A549 (cell line): ENCODE results near the gene CD83. TPM values are rescaled to one million over a fixed set of nuclear protein-coding genes. Genes with fewer than 3 reads are reported as not detected.
A peak's percentile ranks its signal among the peaks of the same experiment; 100 is the strongest.

Source experiments
- ATAC-seq, 2 experiments: fragments of 200-7000 bp in 1 of 2; fragments of >200 bp in 1 of 2; cut with Nextera tagmentation in 1 of 2; cut with Tn5 transposase in 1 of 2; 3 replicates each; pipeline versions ENCODE4 v1.8.0 to v1.9.1; 2018 to 2020; ENCODE audit warnings: mild to moderate bottlenecking in 1 of 2, moderate library complexity in 1 of 2
- CTCF ChIA-PET: fragments of 300-600 bp; sonication (Branson Sonifier 250); formaldehyde crosslinking; extraction: SDS; loops from one replicate; lab custom pipeline; 2021; ENCODE audit warnings: antibody characterized with exemption, inconsistent platforms; lab: Yijun Ruan, JAX
- POLR2A ChIA-PET: fragments of 350-600 bp; formaldehyde crosslinking; extraction: SDS; loops from one replicate; lab custom pipeline; 2021; ENCODE audit warnings: antibody characterized with exemption, inconsistent platforms; lab: Yijun Ruan, JAX
- DNase-seq, 2 experiments: peaks; one replicate each; pipeline versions ENCODE4 v3.0.0 to v3.0.0-alpha.2; 2011 to 2016; ENCODE audit warnings: low read depth in 1 of 2, low spot score in 1 of 2
- FAIRE-seq: peaks from 2 replicates; lab custom pipeline; 2011; peaks lifted over from hg19 to GRCh38; lab: Jason Lieb, UNC
- H3K27ac ChIP-seq, 2 experiments: fragments of >200 bp; sonication (Bioruptor Twin); formaldehyde crosslinking; 3 replicates each; pipeline ENCODE4 v1.5.1; 2016 to 2017
- H3K4me1 ChIP-seq: fragments of >200 bp; sonication (Bioruptor Twin); formaldehyde crosslinking; 3 replicates; pipeline ENCODE4 v1.6.1; 2016
- H3K4me2 ChIP-seq: fragments of >200 bp; sonication (Bioruptor Twin); formaldehyde crosslinking; 3 replicates; pipeline ENCODE4 v1.6.1; 2016
- H3K4me3 ChIP-seq: fragments of >200 bp; sonication (Bioruptor Twin); formaldehyde crosslinking; 3 replicates; pipeline ENCODE4 v1.5.1; 2016
- H3K9me3 ChIP-seq: fragments of >200 bp; sonication (Bioruptor Twin); formaldehyde crosslinking; 3 replicates; pipeline ENCODE4 v1.6.1; 2016
- ATOH8 ChIP-seq: fragments of 250-450 bp; sonication (Bioruptor Pico); IDR thresholded peaks from 2 replicates; pipeline ENCODE4 v1.5.0; 2020; ENCODE audit warnings: low read depth, mild to moderate bottlenecking, moderate library complexity
- BHLHE40 ChIP-seq: IDR thresholded peaks from 2 replicates; pipeline ENCODE4 v1.6.1; 2012; ENCODE audit warnings: low read depth, low read length, inconsistent platforms
- CHD4 ChIP-seq: fragments of 200-600 bp; sonication (generic); IDR thresholded peaks from 2 replicates; pipeline ENCODE4 v1.6.1; 2016; ENCODE audit warnings: antibody characterized with exemption, mild to moderate bottlenecking, borderline replicate concordance
- EHMT2 ChIP-seq: fragments of 200-600 bp; sonication (generic); IDR thresholded peaks from 2 replicates; pipeline ENCODE4 v1.6.1; 2016; ENCODE audit warnings: antibody characterized with exemption, low read depth, mild to moderate bottlenecking, moderate library complexity
- EP300 ChIP-seq, 2 experiments: fragments of >200 bp; sonication (Bioruptor Twin); formaldehyde crosslinking; IDR thresholded peaks; 2 replicates in 1 of 2; 3 replicates in 1 of 2; pipeline ENCODE4 v1.6.1; 2016 to 2017
- ESRRA ChIP-seq: fragments of 150-350 bp; IDR thresholded peaks from 2 replicates; pipeline ENCODE4 v1.6.1; 2014; ENCODE audit warnings: mild to moderate bottlenecking, low read length, borderline replicate concordance
- FOSL2 ChIP-seq, 2 experiments: fragments of 450-650 bp in 1 of 2; fragments of >200 bp in 1 of 2; sonication (Bioruptor Twin) in 1 of 2; formaldehyde crosslinking; IDR thresholded peaks; 2 replicates each; pipeline versions ENCODE4 v1.5.0 to v1.6.1; 2016 to 2020; ENCODE audit warnings: mild to moderate bottlenecking in 1 of 2, moderate library complexity in 1 of 2
- FOXS1 ChIP-seq: fragments of 250-450 bp; sonication (Bioruptor Pico); IDR thresholded peaks from 2 replicates; pipeline ENCODE4 v1.5.0; 2020; ENCODE audit warnings: mild to moderate bottlenecking, moderate library complexity
- GATA3 ChIP-seq: IDR thresholded peaks from 2 replicates; pipeline ENCODE4 v1.6.1; 2012; ENCODE audit warnings: borderline replicate concordance
- HEYL ChIP-seq: fragments of 250-450 bp; sonication (Bioruptor Pico); IDR thresholded peaks from 2 replicates; pipeline ENCODE4 v1.8.0; 2021; ENCODE audit warnings: mild to moderate bottlenecking, moderate library complexity
- HOXA7 ChIP-seq: fragments of 250-450 bp; sonication (Bioruptor Pico); IDR thresholded peaks from 2 replicates; pipeline ENCODE4 v1.5.0; 2020; ENCODE audit warnings: mild to moderate bottlenecking, moderate library complexity
- JUN ChIP-seq, 2 experiments: fragments of >200 bp; sonication (Bioruptor Twin); formaldehyde crosslinking; IDR thresholded peaks; 2 replicates in 1 of 2; 3 replicates in 1 of 2; pipeline ENCODE4 v1.6.1; 2016 to 2017
- MYC ChIP-seq: IDR thresholded peaks from 2 replicates; pipeline ENCODE4 v1.6.1; 2012; ENCODE audit warnings: mild to moderate bottlenecking, inconsistent platforms, low read length, improper control_type of control experiment, borderline replicate concordance
- NFE2L2 ChIP-seq: fragments of 150-350 bp; conservative IDR thresholded peaks from 2 replicates; pipeline ENCODE4 v1.6.1; 2014; ENCODE audit warnings: low read length
- NPAS2 ChIP-seq: fragments of 250-450 bp; sonication (Bioruptor Pico); IDR thresholded peaks from 2 replicates; pipeline ENCODE4 v1.8.0; 2022; ENCODE audit warnings: mild to moderate bottlenecking, moderate library complexity, borderline replicate concordance
- NR3C1 ChIP-seq: fragments of >200 bp; sonication (Bioruptor Twin); formaldehyde crosslinking; IDR thresholded peaks from 3 replicates; pipeline ENCODE4 v1.6.1; 2017
- PHF8 ChIP-seq: fragments of 200-600 bp; sonication (generic); IDR thresholded peaks from 2 replicates; pipeline ENCODE4 v1.6.1; 2016; ENCODE audit warnings: low read depth, mild to moderate bottlenecking, antibody characterized with exemption, moderate library complexity, borderline replicate concordance
- POLR2AphosphoS2 ChIP-seq: conservative IDR thresholded peaks from 2 replicates; pipeline ENCODE4 v1.6.1; 2012; ENCODE audit warnings: low read length, improper control_type of control experiment, inconsistent platforms
- RARB ChIP-seq: fragments of 250-450 bp; sonication (Bioruptor Pico); IDR thresholded peaks from 2 replicates; pipeline ENCODE4 v1.8.0; 2021; ENCODE audit warnings: mild to moderate bottlenecking, moderate library complexity
- RCOR1 ChIP-seq: fragments of 150-350 bp; IDR thresholded peaks from 2 replicates; pipeline ENCODE4 v1.6.1; 2014; ENCODE audit warnings: antibody characterized with exemption, low read length, low read depth
- REST ChIP-seq: fragments of 200-600 bp; sonication (generic); IDR thresholded peaks from 2 replicates; pipeline ENCODE4 v1.6.1; 2016; ENCODE audit warnings: antibody characterized with exemption, mild to moderate bottlenecking, moderate library complexity
- SMC3 ChIP-seq: fragments of >200 bp; sonication (Bioruptor Twin); formaldehyde crosslinking; IDR thresholded peaks from 3 replicates; pipeline ENCODE4 v1.6.1; 2018; ENCODE audit warnings: inconsistent platforms
- SREBF2 ChIP-seq: fragments of 450-650 bp; IDR thresholded peaks from 2 replicates; pipeline ENCODE4 v1.6.1; 2014; ENCODE audit warnings: mild to moderate bottlenecking, moderate library complexity
- TP53 ChIP-seq: fragments of 250-450 bp; sonication (Bioruptor Pico); IDR thresholded peaks from 2 replicates; pipeline ENCODE4 v1.5.0; 2021; ENCODE audit warnings: mild to moderate bottlenecking, moderate library complexity
- USF2 ChIP-seq: fragments of 450-650 bp; IDR thresholded peaks from 2 replicates; pipeline ENCODE4 v1.6.1; 2014; ENCODE audit warnings: antibody characterized with exemption
- ZFP36 ChIP-seq: fragments of 450-650 bp; IDR thresholded peaks from 2 replicates; pipeline ENCODE4 v1.6.1; 2014; ENCODE audit warnings: borderline replicate concordance; ENCODE audit not compliant: partially characterized antibody
- WGBS: methylation state at CpG from one replicate; pipeline ENCODE4 v1.1.6; 2017; ENCODE audit errors: missing lambda C conversion rate; 5-methylcytosine and 5-hydroxymethylcytosine counted together
- polyA minus RNA-seq: library from RNA; depleted of rRNA, polyadenylated mRNA; stranded (reverse); fragments of >200 nt; gene quantifications from 2 replicates; pipeline ENCODE4 v1.2.3, GENCODE V29; 2011; rRNA and poly(A)+ RNA removed
- polyA plus RNA-seq, 4 experiments: library from polyadenylated mRNA; depleted of rRNA in 3 of 4; stranded (reverse); fragments of >200 nt; fragmentation: RNase III in 1 of 4; extraction: RNeasy Plus Mini Kit Qiagen cat#74134 plus additional on column Dnase treatment in 1 of 4; gene quantifications; 2 replicates in 3 of 4; 3 replicates in 1 of 4; pipeline ENCODE4 v1.2.3, GENCODE V29; 2011 to 2017
- TF ChIP-seq, protein P1 (sequence below): IDR thresholded peaks from 2 replicates; pipeline ENCODE4 v1.6.1; 2012; ENCODE audit warnings: low read depth, borderline replicate concordance
- TF ChIP-seq, protein P2 (sequence below): IDR thresholded peaks from 2 replicates; pipeline ENCODE4 v1.6.1; 2012
- TF ChIP-seq, protein P3 (sequence below): fragments of 150-350 bp; IDR thresholded peaks from 2 replicates; pipeline ENCODE4 v1.6.1; 2014; ENCODE audit warnings: low read depth, mild to moderate bottlenecking, low read length

CD83 gene
- 0.94 and 1.2 TPM in 2 replicates for polyA plus RNA-seq (2011; rRNA removed)
- polyA plus RNA-seq (2012; cell fraction: cytosol; rRNA removed) = 0.45 and 0.60 TPM in 2 replicates
- polyA plus RNA-seq (2012; cell fraction: nucleus; rRNA removed) = 0.26 and 0.49 TPM in 2 replicates
- polyA plus RNA-seq (2017; fragmentation: RNase III; extraction: RNeasy Plus Mini Kit Qiagen cat#74134 plus additional on column Dnase treatment) = 0.79 to 1.2 TPM (median 0.83 TPM) in 3 replicates
- polyA minus RNA-seq = 0.50 and 0.63 TPM in 2 replicates

GRCh38 chr6:14117158-14118090 lies at the start of gene CD83:
TSS of gene CD83 (plus strand) at chr6:14117772. CDS start at chr6:14117812, 40 bp downstream.
- FAIRE-seq (no peak), DNase-seq (peak; percentile 38 to 56), ATAC-seq (peak; percentile 91 to 93)
- ChIA-PET CTCF (interaction anchor here (1.3 to 1.4 kb wide), 2 partner anchors 8 to 13 kb away, joined by 3 read pairs; no protein-coding TSS in a partner anchor), POLR2A (no interaction called here)
- no peaks in the 10 kb centered on the region for H3K4me1 ChIP-seq
- no peaks in the 10 kb centered on the region for H3K9me3 ChIP-seq
- peak within 1 kb of the TSS; percentile 95 for H3K4me2 ChIP-seq
- H3K4me3 ChIP-seq = peak within 1 kb of the TSS; percentile 91
- TF ChIP-seq, protein P1, sequence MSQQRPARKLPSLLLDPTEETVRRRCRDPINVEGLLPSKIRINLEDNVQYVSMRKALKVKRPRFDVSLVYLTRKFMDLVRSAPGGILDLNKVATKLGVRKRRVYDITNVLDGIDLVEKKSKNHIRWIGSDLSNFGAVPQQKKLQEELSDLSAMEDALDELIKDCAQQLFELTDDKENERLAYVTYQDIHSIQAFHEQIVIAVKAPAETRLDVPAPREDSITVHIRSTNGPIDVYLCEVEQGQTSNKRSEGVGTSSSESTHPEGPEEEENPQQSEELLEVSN = 0 out of 2 replicates have a peak, but pooled peaks have one; percentile 20
- TF ChIP-seq, protein P2, sequence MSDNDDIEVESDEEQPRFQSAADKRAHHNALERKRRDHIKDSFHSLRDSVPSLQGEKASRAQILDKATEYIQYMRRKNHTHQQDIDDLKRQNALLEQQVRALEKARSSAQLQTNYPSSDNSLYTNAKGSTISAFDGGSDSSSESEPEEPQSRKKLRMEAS = peak; percentile 44; the same call in 1 of the 2 replicates
- TF ChIP-seq MYC = no peak
- no peak for TF ChIP-seq RCOR1
- TF ChIP-seq BHLHE40 = no peak
- TF ChIP-seq EP300 (IDR thresholded peaks at IDR 0.05) = no peak
- TF ChIP-seq GATA3 = no peak
- TF ChIP-seq NPAS2 (CRISPR knock-in tag) = no peak
- TF ChIP-seq CHD4 = no peak
- TF ChIP-seq FOSL2 (IDR thresholded peaks at IDR 0.05) = no peak
- TF ChIP-seq FOSL2 (CRISPR knock-in tag; IDR thresholded peaks at IDR 0.05) = no peak
- TF ChIP-seq EHMT2 = no peak
- TF ChIP-seq ZFP36 = no peak
- no peak for TF ChIP-seq PHF8
- peak within 1 kb of the TSS; percentile 76 to 93 for H3K27ac ChIP-seq
- WGBS = under 1% methylated on average over 5 of the region's 106 CpGs

DNA sequence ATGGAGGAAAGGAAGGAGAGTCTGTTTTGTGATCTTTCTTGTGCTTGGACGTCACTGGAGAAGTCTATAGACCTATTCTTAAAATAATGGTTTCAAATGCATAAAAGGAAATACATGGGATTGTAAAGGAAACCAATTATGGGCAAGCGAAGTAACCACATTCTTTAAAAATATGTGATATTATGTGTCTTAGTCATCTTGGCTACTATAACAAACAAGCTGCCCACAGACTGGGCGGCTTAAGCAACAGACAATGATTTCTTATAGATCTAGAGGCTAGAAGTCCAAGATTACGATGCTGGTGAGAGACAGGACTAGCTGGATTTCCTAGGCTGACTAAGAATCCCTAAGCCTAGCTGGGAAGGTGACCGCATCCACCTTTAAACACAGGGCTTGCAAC lies 49.4 kb upstream of the CD83 start:
- FAIRE-seq (no peak), DNase-seq (no peak), ATAC-seq (no peak)
- ChIA-PET POLR2A (no interaction called here), CTCF (interaction anchor here (0.6 to 9.6 kb wide), 9 partner anchors 8 to 368 kb away, joined by 3 to 186 read pairs (median 17); no protein-coding TSS in a partner anchor)
- Histone ChIP-seq H3K4me1 (no peaks in the 10 kb centered on the region), H3K9me3 (no peaks in the 10 kb centered on the region), H3K4me2 (no peak overlapping the region), H3K27ac (no peak overlapping the region), H3K4me3 (no peak overlapping the region)
- WGBS = 39% methylated on average over 5 of the region's 5 CpGs
- TF ChIP-seq NFE2L2 (no peak), NR3C1 (no peak), HOXA7 (CRISPR knock-in tag) (no peak), SREBF2 (no peak), RARB (CRISPR knock-in tag) (no peak), ESRRA (no peak), SMC3 (no peak), USF2 (no peak), HEYL (CRISPR knock-in tag) (no peak), POLR2AphosphoS2 (no peak), JUN (IDR thresholded peaks at IDR 0.05) (no peak), FOXS1 (CRISPR knock-in tag) (no peak), TP53 (no peak), MYC (no peak), REST (no peak), ATOH8 (CRISPR knock-in tag) (no peak)
- TF ChIP-seq, protein P3, sequence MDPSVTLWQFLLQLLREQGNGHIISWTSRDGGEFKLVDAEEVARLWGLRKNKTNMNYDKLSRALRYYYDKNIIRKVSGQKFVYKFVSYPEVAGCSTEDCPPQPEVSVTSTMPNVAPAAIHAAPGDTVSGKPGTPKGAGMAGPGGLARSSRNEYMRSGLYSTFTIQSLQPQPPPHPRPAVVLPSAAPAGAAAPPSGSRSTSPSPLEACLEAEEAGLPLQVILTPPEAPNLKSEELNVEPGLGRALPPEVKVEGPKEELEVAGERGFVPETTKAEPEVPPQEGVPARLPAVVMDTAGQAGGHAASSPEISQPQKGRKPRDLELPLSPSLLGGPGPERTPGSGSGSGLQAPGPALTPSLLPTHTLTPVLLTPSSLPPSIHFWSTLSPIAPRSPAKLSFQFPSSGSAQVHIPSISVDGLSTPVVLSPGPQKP = no peak
